NCI-H510A treated with DMSO at 0.1 percent for 48 hours (cell line): Measurements from ENCODE around the gene NMNAT2.
"Not testable (repeated sequence)": the region's sequence is repeated elsewhere in the genome, so short reads cannot be mapped to it uniquely, and the experiment has no call there.

Experiments used
- DNase-seq: peaks from one replicate; lab custom pipeline; 2025; lab: John Stamatoyannopoulos, UW

The NMNAT2 gene

DNA sequence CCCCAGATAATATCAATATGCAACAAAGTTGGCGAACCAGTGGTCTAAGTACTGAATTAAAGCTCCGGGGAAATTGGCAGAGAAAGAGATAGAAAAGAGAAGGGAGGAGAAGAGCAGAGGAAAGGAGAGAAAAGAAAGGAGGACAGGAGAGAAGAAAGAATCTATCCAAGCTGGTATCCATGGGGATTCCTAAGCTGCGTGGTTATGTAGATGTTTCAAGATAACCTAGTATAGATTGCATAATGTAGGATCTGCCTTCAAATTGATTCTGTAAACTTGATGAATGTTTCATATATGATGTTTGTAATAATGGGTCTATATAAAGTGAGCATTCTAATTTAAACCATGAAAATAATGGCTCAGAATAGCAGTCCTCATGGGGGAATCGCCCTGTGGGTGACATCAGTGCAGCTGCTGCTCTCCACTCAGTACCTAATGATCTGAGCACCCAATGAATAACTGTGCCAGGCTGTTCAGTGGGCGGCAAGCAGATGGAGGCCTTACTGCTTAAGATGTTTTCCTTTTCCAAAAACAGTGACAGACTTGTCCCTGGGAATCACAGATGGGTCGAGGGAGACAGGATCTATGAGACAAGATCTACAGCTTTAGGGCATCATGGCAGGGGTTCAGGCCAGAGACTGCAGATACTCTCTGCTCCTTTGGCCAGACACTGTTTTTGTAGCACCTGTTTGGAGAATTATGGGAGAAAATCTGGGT, 154.1 kb downstream of the NMNAT2 start:
- DNase-seq = no peak

DNA sequence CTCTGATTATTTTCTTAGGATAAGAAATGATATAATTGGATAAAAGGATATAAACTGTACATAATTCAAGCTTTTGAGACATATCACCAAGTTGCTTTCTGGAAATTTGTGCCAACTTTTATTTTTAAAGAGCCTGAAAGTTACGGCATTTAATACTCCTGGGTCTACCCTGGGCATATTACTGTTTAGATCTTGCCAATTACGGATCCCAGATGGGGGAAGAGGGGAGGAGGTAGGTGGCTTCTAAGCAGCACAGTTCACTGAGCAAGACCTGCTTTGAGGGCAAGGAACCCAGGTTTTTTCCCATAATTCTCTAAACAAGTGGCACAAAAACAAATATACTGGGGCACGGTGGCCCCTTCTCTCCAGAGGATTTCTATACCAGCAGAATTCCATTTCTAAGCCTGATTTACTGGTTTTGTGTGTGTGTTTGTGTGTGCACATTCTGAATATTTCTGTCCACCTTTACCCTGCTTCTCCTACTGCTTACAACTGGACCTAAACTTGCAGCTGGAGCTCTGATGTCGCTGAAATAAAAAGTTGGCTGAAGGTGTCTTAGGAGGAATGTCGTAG, 155.5 kb downstream of the NMNAT2 start:
- DNase-seq = no peak

DNA sequence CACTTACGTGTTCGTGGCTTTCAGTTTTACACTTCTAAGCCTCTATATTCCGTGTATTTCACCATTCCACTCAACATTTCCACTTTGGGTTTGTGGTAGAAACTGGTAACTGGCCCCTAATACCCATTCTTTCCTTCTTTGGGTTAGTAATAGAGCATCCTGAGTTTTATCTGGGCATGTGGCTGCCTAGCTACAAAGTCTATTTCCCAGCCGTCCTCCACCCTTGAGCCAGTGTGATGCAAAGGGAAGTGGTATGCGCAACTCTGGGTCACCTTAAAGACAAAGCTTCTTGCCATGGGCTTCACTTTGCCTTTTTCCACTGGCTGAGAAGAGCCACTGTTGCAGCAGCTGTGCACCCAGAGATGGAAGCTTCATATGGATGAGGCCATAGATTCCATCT, 158.3 kb downstream of the NMNAT2 start:
- DNase-seq = no peak

DNA sequence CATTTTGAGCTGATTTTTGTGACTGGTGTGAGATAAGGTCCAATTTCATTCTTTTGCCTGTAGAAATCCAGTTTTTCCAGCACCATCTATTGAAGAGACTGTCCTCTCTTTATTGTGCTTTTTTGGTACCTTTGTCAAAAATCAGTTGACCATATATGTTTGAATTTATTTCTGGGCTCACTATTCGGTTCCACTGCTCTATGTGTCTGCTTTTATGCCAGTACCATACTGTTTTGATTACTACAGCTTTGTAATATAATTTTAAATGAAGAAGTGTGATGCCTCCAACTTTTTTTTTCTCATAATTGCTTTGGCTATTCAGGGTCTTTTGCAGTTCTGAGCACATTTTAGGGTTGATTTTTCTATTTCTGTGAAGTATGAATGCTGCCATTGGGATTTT, 163.1 kb downstream of the NMNAT2 start:
- DNase-seq = no peak

DNA sequence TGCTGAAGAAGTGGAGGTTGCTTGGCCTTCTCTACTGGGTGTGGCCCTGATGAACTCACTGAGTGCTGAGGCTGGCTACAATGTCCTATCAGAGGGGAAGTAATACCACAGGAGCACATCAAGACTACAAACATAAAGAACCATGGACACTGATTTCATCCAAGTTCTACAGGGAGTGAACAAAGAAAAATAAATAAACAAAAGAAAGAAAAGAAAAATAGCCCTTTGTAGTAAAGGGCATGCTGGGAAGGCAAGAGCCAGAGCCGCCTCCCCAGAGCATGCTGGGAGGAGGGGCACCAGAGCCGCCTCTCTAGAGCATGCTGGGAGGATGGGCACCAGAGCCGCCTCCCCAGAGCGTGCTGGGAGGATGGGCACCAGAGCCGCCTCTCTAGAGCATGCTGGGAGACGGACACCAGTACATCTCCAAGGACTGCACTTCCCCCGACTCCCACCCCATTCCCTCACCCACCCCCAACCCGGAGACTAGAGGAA, 166.2 kb downstream of the NMNAT2 start:
- DNase-seq = no peak

DNA sequence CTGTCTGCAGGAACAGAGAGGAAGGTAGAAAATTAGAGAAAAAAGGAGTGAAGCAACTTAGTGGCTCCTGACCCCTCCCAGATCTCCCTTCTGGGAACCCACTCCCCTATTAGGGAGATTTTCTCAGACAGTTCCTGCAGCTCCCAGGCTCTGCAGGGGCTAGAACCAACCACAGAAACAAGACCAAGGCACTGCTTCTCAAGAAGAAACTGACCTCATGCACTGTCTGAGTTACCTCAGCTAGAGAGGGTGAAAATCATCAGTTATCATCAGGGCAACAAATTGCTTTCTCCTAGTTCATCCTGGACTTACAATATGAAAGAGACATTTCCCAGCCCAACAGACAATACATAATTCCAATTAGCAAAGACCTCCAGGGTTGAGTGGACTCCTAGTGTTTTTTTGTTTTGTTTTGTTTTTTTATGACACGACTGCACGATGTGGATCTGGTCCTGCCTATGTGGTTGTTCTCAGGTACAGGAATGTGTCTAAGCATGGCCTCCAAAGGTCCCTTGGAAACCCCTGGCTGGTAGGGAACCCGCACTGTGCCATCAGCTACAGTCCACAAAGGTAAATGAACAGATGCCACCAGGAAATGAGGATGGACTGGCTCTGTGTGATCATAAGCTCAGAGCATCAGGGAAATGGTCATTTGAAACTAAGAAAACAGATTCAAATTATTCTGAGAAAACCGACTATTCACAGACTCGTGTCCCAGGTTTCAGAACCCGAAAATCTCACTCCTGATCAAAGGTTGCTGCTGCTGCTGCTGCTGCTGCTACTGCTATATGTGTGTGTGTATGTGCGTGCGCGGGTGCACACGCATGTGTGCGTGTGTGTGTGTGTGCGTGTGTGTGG, 166.8 kb downstream of the NMNAT2 start:
- DNase-seq = no peak

DNA sequence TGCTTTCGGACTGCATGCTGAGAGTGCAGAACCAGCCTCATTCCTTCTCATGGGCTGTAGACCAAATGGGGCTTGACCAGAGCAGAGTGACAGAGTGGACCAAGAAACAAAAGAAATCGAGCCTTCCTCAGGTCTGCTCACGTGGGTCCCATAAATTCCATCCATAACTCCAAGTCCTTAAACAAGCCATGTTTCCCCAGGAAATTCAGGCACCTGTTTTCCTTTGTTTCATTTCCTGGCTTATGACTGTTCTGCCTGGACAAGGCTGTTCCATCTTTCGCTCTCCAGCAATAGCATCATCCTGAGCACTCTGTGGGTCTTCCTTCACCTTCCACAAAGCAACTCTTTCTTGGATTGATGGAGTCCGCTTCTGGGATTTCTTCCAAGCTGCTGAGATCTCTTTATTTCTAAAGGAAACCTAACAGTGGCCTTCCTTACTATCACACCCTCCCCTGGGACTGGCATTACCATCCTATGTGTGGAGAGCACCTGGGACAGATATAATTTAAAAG, 168.2 kb downstream of the NMNAT2 start:
- no peak for DNase-seq

DNA sequence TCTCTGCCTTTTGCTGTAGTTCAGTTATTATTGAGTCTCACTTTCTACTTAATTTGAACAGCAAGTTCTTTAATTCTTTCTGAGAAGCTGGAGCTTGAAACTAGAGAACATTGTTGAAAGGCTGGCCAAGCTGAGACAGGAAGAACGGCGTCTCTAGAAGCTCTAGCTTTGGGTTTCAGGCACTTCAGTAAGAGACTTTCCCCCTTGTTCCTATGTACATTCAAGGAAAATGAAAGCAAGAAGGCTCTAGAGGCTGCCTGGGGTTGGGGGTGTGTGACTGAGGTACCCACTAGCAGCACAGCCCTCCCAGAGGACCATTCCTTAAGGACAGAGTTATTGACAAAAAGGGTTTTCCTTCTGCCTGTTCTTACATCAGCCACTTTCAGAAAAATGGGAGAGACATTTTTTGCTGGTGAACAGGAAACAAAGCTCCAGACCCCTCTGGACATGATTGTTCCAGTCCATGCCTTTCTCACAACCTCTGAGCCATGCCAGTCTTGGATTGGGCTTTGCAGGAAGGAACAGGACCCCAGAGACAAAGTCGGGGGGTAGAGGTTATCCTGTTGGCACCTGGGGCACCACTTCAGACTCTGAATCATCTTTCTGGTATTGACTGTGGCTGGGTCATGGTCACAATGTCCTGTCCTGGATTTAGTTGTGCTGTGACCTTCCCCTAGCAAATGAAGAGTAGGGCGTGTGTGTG, 169.0 kb downstream of the NMNAT2 start:
- no peak for DNase-seq

DNA sequence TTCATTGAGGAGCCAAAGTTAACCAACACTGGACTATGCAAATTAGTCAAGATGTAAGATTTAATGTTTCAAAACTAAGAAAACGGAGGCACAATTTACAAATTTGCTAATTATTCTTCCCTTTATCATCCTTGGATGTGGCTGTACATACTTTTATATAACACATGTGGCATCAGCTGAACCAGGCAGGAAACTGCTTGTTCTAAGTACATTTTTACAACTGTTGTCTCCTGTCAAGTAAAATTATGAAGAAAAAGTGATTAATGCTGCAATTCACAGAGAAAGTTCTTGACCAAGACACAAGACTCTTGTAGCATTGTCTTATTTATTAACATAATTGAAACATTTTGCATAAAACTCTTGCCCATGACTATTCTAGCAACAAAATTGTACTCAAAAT, 170.2 kb downstream of the NMNAT2 start:
- DNase-seq = no peak

DNA sequence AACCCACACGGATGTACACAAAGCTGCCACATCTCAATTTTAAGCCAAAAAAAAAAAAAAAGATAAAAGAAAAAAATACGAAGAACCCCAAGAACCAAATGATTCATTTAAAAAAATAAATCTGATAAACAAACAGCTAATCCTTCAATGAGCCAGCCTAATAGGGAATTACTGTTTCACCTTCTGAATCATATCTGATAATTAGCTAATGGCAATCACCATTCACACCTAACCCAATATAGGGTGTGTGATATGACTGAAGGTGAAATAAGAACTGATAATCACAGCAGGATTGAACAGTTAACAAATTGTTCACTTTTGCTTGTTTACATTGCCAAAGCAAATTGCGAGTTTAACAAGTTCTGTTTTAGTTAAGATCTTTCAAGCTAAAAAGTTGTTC, 170.7 kb downstream of the NMNAT2 start:
- no peak for DNase-seq

DNA sequence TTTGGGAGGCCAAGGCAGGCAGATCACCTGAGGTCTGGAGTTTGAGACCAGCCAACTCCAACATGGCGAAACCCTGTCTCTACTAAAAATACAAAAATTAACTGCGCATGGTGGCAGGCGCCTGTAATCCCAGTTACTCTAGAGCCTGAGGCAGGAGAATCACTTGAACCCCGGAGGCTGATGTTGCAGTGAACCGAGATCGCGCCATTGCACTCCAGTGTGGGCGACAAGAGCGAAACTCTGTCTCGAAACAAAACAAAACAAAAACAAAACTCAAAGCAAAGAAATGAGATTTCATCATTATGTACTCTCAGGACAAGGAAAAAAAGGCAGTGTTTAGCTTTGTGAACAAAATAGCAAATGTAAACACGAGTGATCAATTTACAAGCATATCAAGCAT, 171.1 kb downstream of the NMNAT2 start:
- DNase-seq = no peak

DNA sequence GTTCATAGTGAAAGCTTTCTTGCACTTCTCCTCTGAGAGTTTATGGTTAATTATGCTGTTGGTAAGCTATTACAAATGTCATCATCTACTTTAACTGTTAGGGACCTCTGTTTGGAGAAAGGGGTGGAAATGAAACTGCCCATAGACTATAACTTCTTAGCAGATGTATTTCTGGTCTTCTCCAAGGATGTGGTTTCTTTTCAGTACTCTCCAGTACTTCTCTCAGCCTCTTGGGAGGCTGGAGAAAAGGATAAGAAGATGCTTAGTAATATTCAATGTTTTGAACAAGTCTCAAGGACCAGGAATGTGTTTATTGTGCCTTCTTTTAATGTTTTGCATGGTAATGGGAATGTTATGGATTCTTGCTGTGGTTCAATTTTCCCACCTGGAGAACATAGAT, 171.7 kb downstream of the NMNAT2 start:
- no peak for DNase-seq

DNA sequence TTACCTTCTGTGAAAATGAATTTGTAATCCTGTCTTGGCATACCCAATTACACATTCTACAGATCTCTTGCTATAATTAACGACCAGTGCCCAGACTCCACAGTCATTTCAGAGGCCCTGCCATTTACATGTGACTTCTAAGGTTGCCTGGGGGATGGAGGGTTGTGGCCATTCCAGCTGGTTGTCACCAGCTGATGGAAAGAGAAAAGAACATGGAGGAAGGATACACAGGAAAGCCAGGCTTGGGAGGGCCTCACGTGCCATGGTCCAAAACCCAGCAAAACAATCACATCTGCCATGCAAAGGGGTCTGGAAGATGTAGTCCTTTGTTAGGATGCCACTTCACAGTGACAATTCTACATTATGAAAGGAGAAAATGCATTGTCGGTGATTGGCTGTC, 172.8 kb downstream of the NMNAT2 start:
- DNase-seq = no peak

DNA sequence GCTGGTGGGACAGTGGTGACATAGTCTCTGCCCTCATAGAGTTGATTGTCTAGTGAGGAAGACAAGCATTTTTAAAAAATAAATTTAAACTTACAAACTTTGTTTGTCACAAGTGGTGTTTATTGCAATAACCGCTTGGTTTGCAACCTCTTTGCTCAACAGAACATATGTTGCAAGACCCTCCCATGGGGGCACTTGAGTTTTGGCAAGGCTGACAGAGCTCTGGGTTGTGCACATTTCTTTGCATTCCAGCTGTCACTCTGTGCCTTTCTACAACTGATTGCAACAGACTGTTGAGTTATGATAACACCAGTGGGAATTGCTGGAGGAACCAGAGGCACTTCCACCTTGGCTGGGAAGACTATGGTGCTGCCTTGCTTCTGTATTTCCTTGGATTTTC, 173.7 kb downstream of the NMNAT2 start:
- DNase-seq = no peak

DNA sequence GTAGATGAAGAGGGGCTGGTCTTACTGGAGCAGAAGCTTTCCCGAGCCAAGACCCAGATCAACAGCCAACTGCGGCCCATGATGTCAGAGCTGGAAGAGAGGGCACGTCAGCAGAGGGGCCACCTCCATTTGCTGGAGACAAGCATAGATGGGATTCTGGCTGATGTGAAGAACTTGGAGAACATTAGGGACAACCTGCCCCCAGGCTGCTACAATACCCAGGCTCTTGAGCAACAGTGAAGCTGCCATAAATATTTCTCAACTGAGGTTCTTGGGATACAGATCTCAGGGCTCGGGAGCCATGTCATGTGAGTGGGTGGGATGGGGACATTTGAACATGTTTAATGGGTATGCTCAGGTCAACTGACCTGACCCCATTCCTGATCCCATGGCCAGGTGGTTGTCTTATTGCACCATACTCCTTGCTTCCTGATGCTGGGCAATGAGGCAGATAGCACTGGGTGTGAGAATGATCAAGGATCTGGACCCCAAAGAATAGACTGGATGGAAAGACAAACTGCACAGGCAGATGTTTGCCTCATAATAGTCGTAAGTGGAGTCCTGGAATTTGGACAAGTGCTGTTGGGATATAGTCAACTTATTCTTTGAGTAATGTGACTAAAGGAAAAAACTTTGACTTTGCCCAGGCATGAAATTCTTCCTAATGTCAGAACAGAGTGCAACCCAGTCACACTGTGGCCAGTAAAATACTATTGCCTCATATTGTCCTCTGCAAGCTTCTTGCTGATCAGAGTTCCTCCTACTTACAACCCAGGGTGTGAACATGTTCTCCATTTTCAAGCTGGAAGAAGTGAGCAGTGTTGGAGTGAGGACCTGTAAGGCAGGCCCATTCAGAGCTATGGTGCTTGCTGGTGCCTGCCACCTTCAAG, 174.8 kb downstream of the NMNAT2 start:
- DNase-seq = no peak

DNA sequence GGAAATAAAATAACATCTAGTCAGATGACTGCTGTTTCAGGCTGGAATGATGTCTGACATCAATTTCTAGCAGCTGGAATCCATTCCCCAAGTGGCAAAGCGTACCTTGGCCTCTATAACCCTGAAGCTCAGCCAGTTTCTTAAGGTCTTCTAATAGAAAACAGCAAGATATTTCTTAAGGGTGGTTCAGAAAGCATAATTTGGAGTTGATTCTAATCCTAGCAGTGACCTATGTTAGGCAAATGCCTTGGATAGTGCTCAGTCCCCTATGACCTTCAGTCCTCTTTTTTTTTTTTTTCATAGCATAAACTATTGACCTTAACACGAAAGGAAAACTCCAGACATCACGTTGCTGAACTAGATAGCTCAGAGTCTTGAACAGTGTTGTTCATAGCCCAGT, 175.6 kb downstream of the NMNAT2 start:
- no peak for DNase-seq

DNA sequence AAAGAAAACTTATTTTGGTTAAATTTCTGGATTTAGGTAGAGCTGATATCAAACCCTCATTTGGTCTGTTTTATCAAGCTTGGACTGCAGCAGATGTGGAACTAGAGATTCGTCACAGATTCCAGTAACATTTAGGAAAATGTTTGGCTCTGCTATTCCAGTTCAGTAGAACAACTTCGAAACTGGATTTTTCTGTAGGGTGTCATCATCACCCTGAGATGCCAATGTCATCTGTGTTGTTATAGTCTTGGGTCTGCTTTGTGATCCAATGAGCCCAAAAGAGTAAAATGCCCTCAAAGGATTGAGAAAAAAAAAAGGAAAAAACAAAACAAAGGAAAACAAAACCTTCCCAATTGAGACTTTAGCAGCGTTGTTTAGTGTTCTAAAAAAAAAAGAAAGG, 176.7 kb downstream of the NMNAT2 start:
- no peak for DNase-seq

DNA sequence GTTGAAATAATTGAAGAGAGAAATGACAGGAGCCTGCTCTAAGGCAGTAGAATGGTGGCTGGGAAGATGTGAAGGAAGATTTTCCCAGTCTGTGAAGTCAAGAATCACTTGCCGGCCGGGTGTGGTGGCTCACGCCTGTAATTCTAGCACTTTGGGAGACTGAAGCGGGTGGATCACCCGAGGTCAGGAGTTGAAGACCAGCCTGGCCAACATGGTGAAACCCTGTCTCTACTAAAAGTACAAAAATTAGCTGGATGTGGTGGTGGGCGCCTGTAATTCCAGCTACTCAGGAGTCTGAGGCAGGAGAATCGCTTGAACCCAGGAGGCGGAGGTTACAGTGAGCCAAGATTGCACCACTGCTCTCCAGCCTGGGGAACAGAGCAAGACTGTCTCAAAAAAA, 177.3 kb downstream of the NMNAT2 start:
- DNase-seq = not testable (repeated sequence)

DNA sequence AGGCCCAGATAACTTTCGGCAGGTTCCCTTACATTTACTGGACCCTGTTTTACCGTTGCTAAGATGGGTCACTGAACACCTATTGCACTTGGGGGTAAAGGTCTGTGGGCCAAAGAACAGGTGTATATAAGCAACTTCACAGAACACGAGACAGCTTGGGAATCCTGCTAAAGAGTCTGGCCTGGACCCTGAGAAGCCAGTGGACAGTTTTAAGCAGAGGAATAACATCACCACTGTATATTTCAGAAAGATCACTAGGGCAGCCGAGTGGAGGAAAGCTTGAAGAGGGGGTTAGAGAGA, 177.7 kb downstream of the NMNAT2 start:
- no peak for DNase-seq

DNA sequence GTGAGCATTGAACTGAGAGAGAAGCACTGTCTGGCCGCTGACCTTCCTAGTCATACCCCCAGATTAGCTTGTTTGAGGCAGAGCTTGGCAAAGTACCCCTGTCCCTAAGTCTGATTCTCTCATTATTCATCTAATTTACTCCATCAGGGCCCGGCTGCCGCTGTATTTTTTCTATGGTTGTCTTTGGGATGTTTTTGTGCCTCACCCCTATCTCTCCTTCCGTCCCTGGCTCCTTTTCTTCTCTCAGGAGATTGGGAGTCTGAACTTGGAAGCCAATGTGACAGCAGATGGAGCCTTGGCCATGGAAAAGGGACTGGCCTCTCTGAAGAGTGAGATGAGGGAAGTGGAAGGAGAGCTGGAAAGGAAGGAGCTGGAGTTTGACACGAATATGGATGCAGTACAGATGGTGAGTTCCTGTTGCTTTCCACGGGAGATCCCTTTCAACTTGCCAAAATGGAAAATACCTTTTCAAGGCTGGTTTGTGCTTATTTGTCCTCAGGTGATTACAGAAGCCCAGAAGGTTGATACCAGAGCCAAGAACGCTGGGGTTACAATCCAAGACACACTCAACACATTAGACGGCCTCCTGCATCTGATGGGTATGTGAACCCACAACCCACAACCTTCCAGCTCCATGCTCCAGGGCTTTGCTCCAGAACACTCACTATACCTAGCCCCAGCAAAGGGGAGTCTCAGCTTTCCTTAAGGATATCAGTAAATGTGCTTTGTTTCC, 178.2 kb downstream of the NMNAT2 start:
- DNase-seq = no peak
